ENCODE data around the gene ATP5F1D.

ATP5F1D gene

GRCh38 chr19:1271528-1272422 lies 30.2 kb downstream of the ATP5F1D start:
- FAIRE-seq, result no peak

GRCh38 chr19:1272423-1273262 lies 31.1 kb downstream of the ATP5F1D start:
- FAIRE-seq, result no peak

GRCh38 chr19:1273263-1274041 lies 31.9 kb downstream of the ATP5F1D start:
- no peak for FAIRE-seq

GRCh38 chr19:1274081-1274851 lies 32.7 kb downstream of the ATP5F1D start:
- no peak for FAIRE-seq

- FAIRE-seq, result no peak
Observed at GRCh38 chr19:1274852-1275259, 33.3 kb downstream of the ATP5F1D start.

- no peak for FAIRE-seq
Observed at GRCh38 chr19:1275260-1275975, 33.9 kb downstream of the ATP5F1D start, which contains the start of gene FAM174C. Gene FAM174C (plus strand): TSS chr19:1275530. CDS start chr19:1275550, 20 bp downstream.

- no peak for FAIRE-seq
Observed at GRCh38 chr19:1275976-1276627, 34.6 kb downstream of the ATP5F1D start.

- FAIRE-seq, result no peak
Observed at GRCh38 chr19:1276628-1277022, 35.1 kb downstream of the ATP5F1D start.

GRCh38 chr19:1277061-1277460 lies 35.5 kb downstream of the ATP5F1D start:
- FAIRE-seq, result no peak

GRCh38 chr19:1278074-1278473 lies 36.5 kb downstream of the ATP5F1D start:
- FAIRE-seq, result no peak

- FAIRE-seq, result no peak
Observed at GRCh38 chr19:1278713-1279660, 37.4 kb downstream of the ATP5F1D start.

GRCh38 chr19:1279782-1280341 lies 38.3 kb downstream of the ATP5F1D start:
- FAIRE-seq, result no peak

- FAIRE-seq, result no peak
Observed at GRCh38 chr19:1280636-1281568, 39.4 kb downstream of the ATP5F1D start.

GRCh38 chr19:1281569-1282287 lies 40.2 kb downstream of the ATP5F1D start:
- no peak for FAIRE-seq

- no peak for FAIRE-seq
Observed at GRCh38 chr19:1282588-1283206, 41.1 kb downstream of the ATP5F1D start.

- FAIRE-seq, result no peak
Observed at GRCh38 chr19:1283207-1283916, 41.8 kb downstream of the ATP5F1D start.

All from A204.1 (cell line).